LNCAP (cell line): ENCODE measurements around the gene NFATC2.

Experiments
- TF ChIP-seq, protein P1 (sequence below): fragments of 450-650 bp; IDR thresholded peaks from 2 replicates; pipeline ENCODE4 v1.5.1; 2017; ENCODE audit warnings: mild to moderate bottlenecking

Gene NFATC2

DNA sequence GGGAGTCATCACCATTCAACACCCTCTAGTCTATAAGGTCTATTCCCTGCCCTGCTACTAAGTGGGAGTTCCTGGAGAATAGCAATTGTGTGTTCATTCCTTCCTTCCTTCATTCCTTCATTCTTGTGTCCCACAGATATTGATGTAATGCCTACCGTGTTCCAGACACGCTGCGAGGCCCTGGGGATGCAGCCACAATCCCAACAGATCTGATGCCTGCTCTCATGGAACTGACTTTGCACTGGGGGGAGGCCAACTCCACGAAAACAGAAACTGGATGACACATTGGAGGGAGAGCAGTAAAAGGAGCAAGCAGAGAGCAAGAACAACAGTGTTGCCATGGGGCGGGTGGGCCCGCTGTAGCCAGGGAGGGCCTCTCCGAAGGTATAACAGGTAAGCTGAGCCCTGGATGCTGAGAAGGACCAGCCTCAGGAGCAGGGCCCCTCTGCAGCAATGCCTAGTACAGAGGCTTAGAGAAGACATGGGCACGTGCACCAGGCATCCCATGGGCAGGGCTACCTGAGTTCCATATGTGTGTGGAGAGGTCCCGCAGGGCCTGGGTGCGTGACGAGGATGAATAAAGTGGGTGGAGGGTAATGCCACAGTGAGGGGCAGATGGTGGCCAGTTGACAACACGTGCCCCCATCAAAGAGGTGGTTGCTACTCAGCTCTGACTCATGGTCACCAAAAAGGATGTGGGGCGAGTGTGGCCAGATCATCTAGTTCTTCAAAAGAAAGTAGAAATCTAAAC, 173.9 kb downstream of the NFATC2 start:
- TF ChIP-seq, protein P1, sequence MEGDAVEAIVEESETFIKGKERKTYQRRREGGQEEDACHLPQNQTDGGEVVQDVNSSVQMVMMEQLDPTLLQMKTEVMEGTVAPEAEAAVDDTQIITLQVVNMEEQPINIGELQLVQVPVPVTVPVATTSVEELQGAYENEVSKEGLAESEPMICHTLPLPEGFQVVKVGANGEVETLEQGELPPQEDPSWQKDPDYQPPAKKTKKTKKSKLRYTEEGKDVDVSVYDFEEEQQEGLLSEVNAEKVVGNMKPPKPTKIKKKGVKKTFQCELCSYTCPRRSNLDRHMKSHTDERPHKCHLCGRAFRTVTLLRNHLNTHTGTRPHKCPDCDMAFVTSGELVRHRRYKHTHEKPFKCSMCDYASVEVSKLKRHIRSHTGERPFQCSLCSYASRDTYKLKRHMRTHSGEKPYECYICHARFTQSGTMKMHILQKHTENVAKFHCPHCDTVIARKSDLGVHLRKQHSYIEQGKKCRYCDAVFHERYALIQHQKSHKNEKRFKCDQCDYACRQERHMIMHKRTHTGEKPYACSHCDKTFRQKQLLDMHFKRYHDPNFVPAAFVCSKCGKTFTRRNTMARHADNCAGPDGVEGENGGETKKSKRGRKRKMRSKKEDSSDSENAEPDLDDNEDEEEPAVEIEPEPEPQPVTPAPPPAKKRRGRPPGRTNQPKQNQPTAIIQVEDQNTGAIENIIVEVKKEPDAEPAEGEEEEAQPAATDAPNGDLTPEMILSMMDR, result no peak

GRCh38 chr20:51366155-51366886, 176.2 kb downstream of the NFATC2 start:
- TF ChIP-seq, protein P1, result no peak

- TF ChIP-seq, protein P1, result no peak
These were observed 176.8 kb downstream of the NFATC2 start for GRCh38 chr20:51365670-51366069.

- TF ChIP-seq, protein P1, result no peak
These were observed 178.7 kb downstream of the NFATC2 start for GRCh38 chr20:51363813-51364212.

- TF ChIP-seq, protein P1, result no peak
These were observed 179.1 kb downstream of the NFATC2 start for GRCh38 chr20:51363378-51363777.

- TF ChIP-seq, protein P1, result no peak
These were observed 180.3 kb downstream of the NFATC2 start for GRCh38 chr20:51362254-51362653.

DNA sequence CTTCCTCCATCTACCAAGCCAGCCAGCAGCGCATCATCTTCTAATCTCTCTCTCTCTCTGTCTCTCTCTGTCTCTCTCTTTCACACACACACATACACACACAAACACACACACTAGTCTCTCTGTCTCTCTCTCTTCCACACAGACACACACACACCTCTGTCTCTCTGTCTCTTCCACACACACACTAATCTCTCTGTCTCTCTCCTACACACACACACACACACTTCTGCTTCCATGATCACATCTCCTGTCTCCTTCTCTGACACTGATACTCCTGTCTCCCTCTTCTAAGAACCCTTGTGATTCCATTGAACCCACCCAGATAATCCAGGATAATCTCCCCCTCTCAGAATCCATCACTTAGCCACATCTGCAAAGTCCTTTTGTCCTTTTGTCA, 181.3 kb downstream of the NFATC2 start:
- TF ChIP-seq, protein P1, result no peak
